B cell (primary cell): ENCODE measurements around the gene PPP1R7. TPM values are rescaled to one million over a fixed set of nuclear protein-coding genes. Genes with fewer than 3 reads are reported as not detected.

Experiments
- ATAC-seq: fragments of 200-7000 bp; cut with Tn5 transposase; one replicate; pipeline ENCODE4 v1.10.0; 2021; ENCODE audit warnings: low read depth, mild to moderate bottlenecking, moderate number of reproducible peaks, moderate library complexity
- CTCF ChIA-PET: fragments of 350-600 bp; sonication (Branson Sonifier 250); formaldehyde crosslinking; loops from one replicate; lab custom pipeline; 2021; ENCODE audit warnings: antibody characterized with exemption, inconsistent platforms; lab: Charles Lee
- POLR2A ChIA-PET: fragments of 350-600 bp; sonication (Branson Sonifier 250); formaldehyde crosslinking; loops from one replicate; lab custom pipeline; 2021; ENCODE audit warnings: antibody characterized with exemption; lab: Charles Lee
- DNase-seq: peaks from one replicate; pipeline ENCODE4 v3.0.0; 2013
- H2AFZ ChIP-seq: 2 replicates; pipeline ENCODE4 v1.6.1; 2012; ENCODE audit warnings: mild to moderate bottlenecking, low read depth, low read length; ENCODE audit not compliant: insufficient read depth, poor library complexity, severe bottlenecking
- H3K27ac ChIP-seq, 2 donors: 1 replicate in 1 of 2; 2 replicates in 1 of 2; pipeline ENCODE4 v1.5.1; 2012 to 2013; ENCODE audit warnings: low read length in 2 of 2, mild to moderate bottlenecking in 2 of 2, moderate library complexity in 1 of 2
- H3K27me3 ChIP-seq, 4 experiments: fragments of 200-600 bp in 1 of 4; sonication (generic) in 1 of 4; replicated peaks in 1 of 4; 1 replicate in 2 of 4; 2 replicates in 2 of 4; pipeline versions ENCODE4 v1.6.1 to v1.7.0; 2013 to 2016; ENCODE audit warnings: low read length in 3 of 4, mild to moderate bottlenecking in 2 of 4, mixed read lengths in 1 of 4, moderate library complexity in 1 of 4; ENCODE audit not compliant: insufficient read depth in 4 of 4, control insufficient read depth in 3 of 4; ENCODE audit errors: control extremely low read depth in 1 of 4
- H3K36me3 ChIP-seq, 2 experiments: replicated peaks in 1 of 2; 1 replicate in 1 of 2; 2 replicates in 1 of 2; pipeline versions ENCODE4 v1.6.1 to v1.7.1; 2013; ENCODE audit warnings: low read length in 1 of 2; ENCODE audit not compliant: insufficient read depth in 2 of 2, control insufficient read depth in 1 of 2; ENCODE audit errors: control extremely low read depth in 1 of 2, extremely low read depth in 1 of 2
- H3K4me1 ChIP-seq, 2 donors: fragments of 200-600 bp in 1 of 2; sonication (generic) in 1 of 2; 1 replicate in 1 of 2; 2 replicates in 1 of 2; pipeline versions ENCODE4 v1.5.1 to v1.6.1; 2013 to 2017; ENCODE audit warnings: low read length in 2 of 2; ENCODE audit not compliant: control insufficient read depth in 2 of 2, insufficient read depth in 2 of 2
- H3K4me2 ChIP-seq: replicated peaks from 2 replicates; pipeline ENCODE3; 2012; ENCODE audit warnings: mild to moderate bottlenecking, low read depth, low read length; ENCODE audit not compliant: poor library complexity, severe bottlenecking
- H3K4me3 ChIP-seq, 5 experiments: fragments of 200-600 bp in 1 of 5; sonication (generic) in 1 of 5; 1 replicate in 3 of 5; 2 replicates in 2 of 5; pipeline versions ENCODE4 v1.5.1 to v1.7.0; 2011 to 2016; ENCODE audit warnings: low read length in 4 of 5, mild to moderate bottlenecking in 4 of 5, low read depth in 2 of 5, control low read depth in 1 of 5, moderate library complexity in 1 of 5; ENCODE audit not compliant: insufficient read depth in 1 of 5; ENCODE audit errors: control extremely low read depth in 1 of 5, extremely low read depth in 1 of 5
- H3K79me2 ChIP-seq: fragments of 200-600 bp; sonication (generic); one replicate; pipeline ENCODE4 v1.6.0; 2016; ENCODE audit warnings: low read length; ENCODE audit not compliant: control insufficient read depth, insufficient read depth
- H3K9ac ChIP-seq: fragments of 200-600 bp; sonication (generic); 2 replicates; pipeline ENCODE4 v1.6.1; 2017; ENCODE audit warnings: mild to moderate bottlenecking, low read length, moderate library complexity
- H3K9me3 ChIP-seq, 3 donors: one replicate each; pipeline versions ENCODE4 v1.6.1 to v1.7.1; 2013; ENCODE audit warnings: low read length in 2 of 3; ENCODE audit not compliant: control insufficient read depth in 2 of 3, insufficient read depth in 1 of 3; ENCODE audit errors: control extremely low read depth in 1 of 3
- H4K20me1 ChIP-seq: 2 replicates; pipeline ENCODE4 v1.6.0; 2012; ENCODE audit warnings: mild to moderate bottlenecking, low read length; ENCODE audit not compliant: insufficient read depth, control insufficient read depth, poor library complexity, severe bottlenecking
- H3K27ac Mint-ChIP-seq: one replicate; pipeline ENCODE4 v1.8.0; 2021; ENCODE audit warnings: mixed read lengths
- H3K27me3 Mint-ChIP-seq: one replicate; pipeline ENCODE4 v1.8.0; 2021; ENCODE audit warnings: mixed read lengths
- H3K4me1 Mint-ChIP-seq: one replicate; pipeline ENCODE4 v1.8.0; 2021; ENCODE audit warnings: mixed read lengths
- H3K4me3 Mint-ChIP-seq: one replicate; pipeline ENCODE4 v1.8.0; 2021; ENCODE audit warnings: mixed read lengths
- H3K9me3 Mint-ChIP-seq: one replicate; pipeline ENCODE4 v1.8.0; 2022; ENCODE audit warnings: mixed read lengths; ENCODE audit not compliant: insufficient read depth
- EZH2 ChIP-seq: IDR thresholded peaks from 2 replicates; pipeline ENCODE4 v1.6.1; 2012; ENCODE audit warnings: borderline replicate concordance, low read depth, mild to moderate bottlenecking, moderate library complexity, low read length; ENCODE audit not compliant: insufficient read depth, poor library complexity, severe bottlenecking
- WGBS: methylation state at CpG from one replicate; pipeline ENCODE4 v1.1.5; 2013; ENCODE audit warnings: missing lambda C conversion rate; ENCODE audit not compliant: insufficient coverage; 5-methylcytosine and 5-hydroxymethylcytosine counted together
- intact Hi-C: fragments of 100-400 bp; cut with micrococcal nuclease; formaldehyde crosslinking; loops from one replicate; pipeline ENCODE4 v1.10.0; 2022
- polyA plus RNA-seq: library from polyadenylated mRNA; depleted of rRNA; stranded (reverse); fragments of >200 nt; gene quantifications from 2 replicates; pipeline ENCODE4 v1.2.3, GENCODE V29; 2012
- total RNA-seq, 2 donors: library from RNA; stranded (reverse); fragments of 120-200 nt in 1 of 2; gene quantifications; 1 replicate in 1 of 2; 2 replicates in 1 of 2; pipeline versions ENCODE4 v1.2.3 to v1.2.4, GENCODE V29; 2013 to 2022
- TF ChIP-seq, protein P1 (sequence below): fragments of 200-600 bp; IDR thresholded peaks from one replicate; pipeline ENCODE4 v1.8.0; 2022; ENCODE audit warnings: antibody characterized with exemption, mild to moderate bottlenecking

Gene PPP1R7
- total and polyA plus RNA-seq, 2 donors (not counting 1 experiment from before 2014, with no cell fraction given): 37.7 to 50.9 TPM

DNA sequence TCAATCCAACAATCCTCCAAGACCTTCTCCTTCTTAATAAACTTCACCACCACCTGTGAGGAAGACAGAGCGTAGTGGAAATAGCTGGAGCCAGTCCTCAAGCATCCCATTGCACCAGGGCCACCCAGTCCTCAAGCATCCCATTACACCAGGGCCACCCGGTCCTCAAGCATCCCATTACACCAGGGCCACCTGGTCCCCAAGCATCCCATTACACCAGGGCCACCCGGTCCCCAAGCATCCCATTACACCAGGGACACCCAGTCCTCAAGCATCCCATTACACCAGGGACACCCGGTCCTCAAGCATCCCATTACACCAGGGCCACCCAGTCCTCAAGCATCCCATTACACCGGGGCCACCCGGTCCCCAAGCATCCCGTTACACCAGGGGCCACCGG, 34.9 kb upstream of the PPP1R7 start:
- TF ChIP-seq, protein P1, sequence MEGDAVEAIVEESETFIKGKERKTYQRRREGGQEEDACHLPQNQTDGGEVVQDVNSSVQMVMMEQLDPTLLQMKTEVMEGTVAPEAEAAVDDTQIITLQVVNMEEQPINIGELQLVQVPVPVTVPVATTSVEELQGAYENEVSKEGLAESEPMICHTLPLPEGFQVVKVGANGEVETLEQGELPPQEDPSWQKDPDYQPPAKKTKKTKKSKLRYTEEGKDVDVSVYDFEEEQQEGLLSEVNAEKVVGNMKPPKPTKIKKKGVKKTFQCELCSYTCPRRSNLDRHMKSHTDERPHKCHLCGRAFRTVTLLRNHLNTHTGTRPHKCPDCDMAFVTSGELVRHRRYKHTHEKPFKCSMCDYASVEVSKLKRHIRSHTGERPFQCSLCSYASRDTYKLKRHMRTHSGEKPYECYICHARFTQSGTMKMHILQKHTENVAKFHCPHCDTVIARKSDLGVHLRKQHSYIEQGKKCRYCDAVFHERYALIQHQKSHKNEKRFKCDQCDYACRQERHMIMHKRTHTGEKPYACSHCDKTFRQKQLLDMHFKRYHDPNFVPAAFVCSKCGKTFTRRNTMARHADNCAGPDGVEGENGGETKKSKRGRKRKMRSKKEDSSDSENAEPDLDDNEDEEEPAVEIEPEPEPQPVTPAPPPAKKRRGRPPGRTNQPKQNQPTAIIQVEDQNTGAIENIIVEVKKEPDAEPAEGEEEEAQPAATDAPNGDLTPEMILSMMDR: no peak
- no peak for TF ChIP-seq EZH2
- DNase-seq (no peak), ATAC-seq (no peak)
- peaks cover 4% of the 10 kb centered on the region for H3K79me2 ChIP-seq
- no peaks in the 10 kb centered on the region for H3K9me3 ChIP-seq
- H3K9me3 Mint-ChIP-seq: no peaks in the 10 kb centered on the region
- intact Hi-C loops: no loop called here
- no peaks in the 10 kb centered on the region for H4K20me1 ChIP-seq
- POLR2A ChIA-PET: no interaction called here
- CTCF ChIA-PET: no interaction called here
- peaks cover under 1 to 34% of the 10 kb centered on the region in 2 experiments for H3K36me3 ChIP-seq
- WGBS: 99% methylated on average over 8 of the region's 8 CpGs
- H2AFZ ChIP-seq: no peak overlapping the region
- H3K27me3 ChIP-seq: no peaks in the 10 kb centered on the region
- peaks cover 28% of the 10 kb centered on the region for H3K4me1 Mint-ChIP-seq
- H3K27ac Mint-ChIP-seq: no peak overlapping the region
- no peak overlapping the region for H3K4me3 ChIP-seq
- no peak overlapping the region for H3K27ac ChIP-seq
- H3K4me2 ChIP-seq: no peak overlapping the region
- no peak overlapping the region for H3K4me3 Mint-ChIP-seq
- H3K27me3 Mint-ChIP-seq: no peaks in the 10 kb centered on the region
- no peak overlapping the region for H3K9ac ChIP-seq
- peaks cover 13 to 27% of the 10 kb centered on the region in 2 donors for H3K4me1 ChIP-seq

DNA sequence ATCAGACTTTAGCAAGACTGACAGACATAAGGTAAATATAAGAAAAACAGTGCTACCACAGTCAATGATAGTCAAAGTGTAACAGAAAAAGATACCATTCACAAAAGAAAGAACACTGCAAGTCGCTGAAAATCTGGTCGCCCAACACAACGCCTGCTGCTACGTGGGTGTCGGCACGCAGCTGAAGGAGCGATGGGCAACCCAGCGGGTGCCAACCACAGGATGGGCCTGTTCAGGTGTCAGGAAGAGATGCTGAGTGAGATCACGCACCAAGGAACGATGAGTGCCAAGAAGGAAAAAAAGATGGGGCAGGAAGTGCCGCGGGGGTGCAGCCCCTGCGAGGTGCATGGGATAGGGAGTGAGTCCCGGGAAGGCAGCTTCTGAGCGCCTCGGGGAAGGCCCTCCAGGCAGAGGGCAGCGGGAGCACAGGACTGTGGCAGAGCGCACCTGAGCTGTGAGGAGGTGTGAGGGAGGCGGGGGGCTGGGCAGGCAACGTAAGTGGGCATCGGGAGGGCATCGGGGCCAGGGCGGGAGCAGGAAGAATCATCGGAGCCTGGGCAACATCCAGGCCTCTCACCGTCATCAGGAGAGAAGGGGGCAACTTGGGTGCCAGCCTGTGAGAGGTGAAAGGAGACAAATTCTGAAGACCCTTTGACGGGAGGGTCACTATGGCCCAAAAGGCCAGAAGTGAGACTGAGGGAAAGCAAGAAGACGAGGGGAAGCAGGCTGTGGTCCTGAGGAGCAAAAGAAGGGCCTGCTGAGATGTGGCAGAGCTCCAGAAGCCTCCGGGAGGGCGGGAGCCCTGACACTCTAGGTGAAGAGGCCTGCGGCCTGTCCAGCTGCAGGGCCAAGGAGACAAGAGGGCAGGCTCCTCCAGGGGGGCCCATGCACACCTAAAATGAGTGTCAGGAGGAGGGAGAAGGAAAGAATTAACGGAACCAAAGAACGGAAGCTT, 33.4 kb upstream of the PPP1R7 start:
- Histone ChIP-seq H3K9me3 (peaks cover 0 to 1% (median 0%) of the 10 kb centered on the region in 3 donors), H3K9ac (no peak overlapping the region), H3K4me3 (no peak overlapping the region), H3K36me3 (peaks cover 4 to 42% of the 10 kb centered on the region in 2 experiments), H3K27ac (no peak overlapping the region), H4K20me1 (no peaks in the 10 kb centered on the region), H3K79me2 (peaks cover 4% of the 10 kb centered on the region), H3K27me3 (no peaks in the 10 kb centered on the region), H2AFZ (no peak overlapping the region), H3K4me2 (no peak overlapping the region), H3K4me1 (peaks cover 0 to 12% of the 10 kb centered on the region in 2 donors)
- Mint-ChIP-seq H3K4me1 (peaks cover 13% of the 10 kb centered on the region), H3K27me3 (no peaks in the 10 kb centered on the region), H3K4me3 (no peak overlapping the region), H3K9me3 (no peaks in the 10 kb centered on the region), H3K27ac (no peak overlapping the region)
- WGBS: 98% methylated on average over 31 of the region's 32 CpGs
- DNase-seq (no peak), ATAC-seq (no peak)
- ChIA-PET POLR2A (no interaction called here), CTCF (no interaction called here)
- intact Hi-C loops: no loop called here
- TF ChIP-seq, protein P1: no peak
- TF ChIP-seq EZH2: no peak
